GM18867 (cell line): ENCODE measurements around the gene SLC25A30.
A peak's percentile ranks its signal among the peaks of the same experiment; 100 is the strongest.
"Not testable (repeated sequence)": the region's sequence is repeated elsewhere in the genome, so short reads cannot be mapped to it uniquely, and the experiment has no call there.

Experiments used
- ATAC-seq: cut with Tn5 transposase; IDR thresholded peaks from one replicate; pipeline ENCODE4 v1.9.1; 2021; ENCODE audit warnings: mild to moderate bottlenecking, moderate library complexity; ENCODE audit not compliant: unreplicated experiment

Gene SLC25A30

GRCh38 chr13:45368571-45368970 is 49.6 kb downstream of the SLC25A30 start:
- no peak for ATAC-seq

- no peak for ATAC-seq
Observed at GRCh38 chr13:45368005-45368404, 50.2 kb downstream of the SLC25A30 start.

- peak; percentile 87 for ATAC-seq
Observed at GRCh38 chr13:45367358-45367757, 50.8 kb downstream of the SLC25A30 start.

- no peak for ATAC-seq
Observed at GRCh38 chr13:45365558-45365885, 52.7 kb downstream of the SLC25A30 start.

GRCh38 chr13:45364876-45365557 is 53.2 kb downstream of the SLC25A30 start:
- no peak for ATAC-seq

- ATAC-seq: no peak
Observed at GRCh38 chr13:45362939-45363338, 55.2 kb downstream of the SLC25A30 start.

- ATAC-seq: no peak
Observed at GRCh38 chr13:45361596-45362206, 56.5 kb downstream of the SLC25A30 start.

- no peak for ATAC-seq
Observed at GRCh38 chr13:45356966-45357672, 61.1 kb downstream of the SLC25A30 start.

GRCh38 chr13:45353895-45354294 is 64.3 kb downstream of the SLC25A30 start:
- ATAC-seq: no peak

- ATAC-seq: no peak
Observed at GRCh38 chr13:45352031-45352430, 66.1 kb downstream of the SLC25A30 start.

GRCh38 chr13:45350152-45350551 is 68.0 kb downstream of the SLC25A30 start:
- ATAC-seq: no peak

GRCh38 chr13:45349438-45349837 is 68.7 kb downstream of the SLC25A30 start:
- no peak for ATAC-seq

- ATAC-seq: not testable (repeated sequence)
Observed at GRCh38 chr13:45344064-45344463, 74.1 kb downstream of the SLC25A30 start.
